Measurements from ENCODE around the gene TMEM176B.
"Not testable (repeated sequence)": the region's sequence is repeated elsewhere in the genome, so short reads cannot be mapped to it uniquely, and the experiment has no call there.

Gene TMEM176B

DNA sequence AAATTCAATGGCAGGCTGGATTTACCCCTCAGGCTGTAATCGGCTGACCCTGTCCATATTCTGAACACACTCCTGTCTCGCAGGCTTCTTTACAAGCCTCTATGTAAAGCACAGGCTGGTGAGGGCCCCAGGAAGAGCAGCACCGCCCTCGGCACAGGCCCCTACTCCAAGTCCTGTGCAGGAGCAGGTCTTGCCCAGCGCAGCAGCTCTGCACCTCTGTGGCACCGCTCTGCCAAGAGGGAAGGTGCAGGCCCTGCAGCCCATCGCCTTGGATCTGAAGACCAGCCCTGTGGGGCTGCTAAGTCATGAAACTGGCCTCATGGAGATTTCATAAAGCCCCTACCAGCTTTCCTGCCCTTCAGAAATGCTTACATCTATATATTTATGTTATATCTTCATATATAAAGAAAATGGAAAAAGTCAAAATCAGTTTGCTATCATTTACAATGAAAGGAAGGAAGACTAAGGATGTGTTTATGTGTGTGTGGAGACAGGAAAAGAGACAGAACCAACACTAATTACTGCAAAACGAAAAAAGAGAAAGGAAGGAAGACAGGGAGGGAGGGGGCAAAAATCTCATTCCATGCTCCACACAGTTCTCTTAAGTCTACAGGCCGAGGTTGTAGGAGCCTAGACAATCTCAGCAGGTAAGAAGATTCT, 9.6 kb downstream of the TMEM176B start:
- no peak for DNase-seq (ENCODE audit: low read depth in 2 of 2)

DNA sequence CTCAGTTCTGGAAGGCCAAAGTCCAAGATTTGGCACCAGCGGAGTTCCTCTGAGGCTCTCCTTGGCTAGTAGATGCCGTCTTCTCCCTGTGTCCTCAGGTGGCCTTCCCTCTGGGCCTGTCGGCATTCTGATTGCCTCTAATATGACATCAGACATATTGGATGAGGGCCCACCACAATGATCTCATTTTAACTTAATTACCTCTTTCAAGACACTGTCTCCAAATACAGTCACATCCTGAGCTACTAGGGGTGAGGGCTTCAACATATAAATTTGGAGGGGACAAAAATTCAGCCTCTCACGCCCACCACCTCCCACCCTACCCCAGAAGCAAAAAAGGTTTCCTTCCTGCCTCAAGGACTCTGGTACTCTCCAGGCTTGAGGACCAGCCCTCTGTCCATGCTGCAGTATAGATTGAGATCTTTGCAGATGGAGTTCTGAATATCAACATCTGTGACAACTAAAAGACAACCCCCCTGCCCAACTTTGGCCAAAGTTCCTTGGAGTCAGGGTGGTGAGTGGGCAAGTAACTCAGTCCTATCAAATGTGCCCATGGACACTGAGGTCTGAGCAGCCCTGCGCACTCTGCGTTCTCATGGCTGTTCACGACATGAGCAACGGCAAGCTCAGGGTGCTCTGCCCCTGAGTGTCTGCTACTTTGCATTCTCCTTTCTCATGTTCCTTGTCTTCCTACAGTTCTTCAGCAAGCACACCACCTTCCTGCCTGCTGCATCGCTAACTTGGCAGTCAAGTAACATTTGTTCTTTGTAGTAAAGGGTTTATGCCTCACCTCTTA, 11.5 kb downstream of the TMEM176B start:
- no peak for DNase-seq (ENCODE audit: low read depth in 2 of 2)

DNA sequence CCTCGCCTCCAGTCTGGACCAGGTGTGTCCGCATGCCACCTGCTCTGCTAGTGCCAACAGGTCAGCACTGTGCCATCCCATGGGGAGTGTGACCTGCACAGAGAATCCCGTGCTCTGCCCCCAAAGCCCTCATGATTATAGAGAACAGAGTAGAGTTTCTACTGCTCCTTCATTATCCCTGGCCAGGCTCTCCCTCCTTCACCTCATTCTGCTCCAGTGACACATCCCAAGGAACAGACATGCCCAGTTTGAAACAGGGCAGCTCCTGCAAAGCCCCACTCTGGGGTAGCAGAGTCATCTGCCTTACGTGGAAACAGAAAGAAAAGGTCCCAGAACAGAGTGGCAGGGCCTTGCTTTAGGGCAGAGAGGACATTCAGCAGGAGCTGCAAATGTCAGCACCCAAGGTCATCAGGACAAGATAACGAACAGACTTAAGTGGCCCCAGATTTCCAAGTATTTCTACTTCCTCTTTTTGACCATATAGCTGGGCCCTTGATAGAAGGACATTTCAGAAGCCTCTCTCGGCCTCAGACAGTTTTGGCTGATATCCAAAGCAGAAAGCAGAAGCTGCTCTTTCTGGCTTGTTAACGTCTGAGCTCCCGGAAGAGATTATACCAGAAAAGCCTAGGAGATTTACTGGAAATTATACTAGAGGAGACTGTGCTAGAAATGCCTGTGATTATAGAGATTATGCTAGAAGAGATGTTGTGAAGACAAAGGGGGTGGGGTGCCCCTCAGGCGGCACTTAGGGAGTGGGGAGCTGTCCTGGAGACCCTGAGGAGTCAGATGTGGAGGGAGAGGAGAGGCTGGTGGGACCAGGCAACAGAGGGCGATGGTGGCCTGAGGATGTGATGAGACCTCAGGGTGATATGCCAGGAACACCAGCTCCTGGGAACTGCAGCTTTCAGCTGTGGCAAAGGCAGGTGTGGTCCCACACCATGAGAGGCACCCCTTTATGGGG, 12.6 kb downstream of the TMEM176B start:
- DNase-seq (ENCODE audit: low read depth in 2 of 2), result no peak

DNA sequence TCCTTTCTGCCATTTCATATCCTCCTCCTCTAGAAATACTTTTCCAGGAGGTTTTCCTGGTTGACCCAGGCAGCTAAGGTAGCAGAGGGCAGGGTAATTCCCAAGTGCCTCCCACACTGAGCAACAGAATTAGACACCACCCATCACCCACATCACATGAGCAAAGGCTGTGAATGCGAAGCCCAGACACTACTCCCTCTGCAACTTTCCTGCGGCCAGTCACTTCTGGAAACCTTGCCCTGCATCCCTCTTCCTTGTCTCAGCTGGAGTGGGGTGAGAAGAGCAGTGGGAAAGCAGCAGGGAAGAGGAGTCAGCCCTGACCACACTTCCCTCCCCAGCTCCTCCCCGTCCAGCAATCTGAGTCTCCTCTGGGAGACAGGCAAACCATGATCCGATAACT, 15.2 kb downstream of the TMEM176B start:
- no peak for DNase-seq (ENCODE audit: low read depth in 2 of 2)

DNA sequence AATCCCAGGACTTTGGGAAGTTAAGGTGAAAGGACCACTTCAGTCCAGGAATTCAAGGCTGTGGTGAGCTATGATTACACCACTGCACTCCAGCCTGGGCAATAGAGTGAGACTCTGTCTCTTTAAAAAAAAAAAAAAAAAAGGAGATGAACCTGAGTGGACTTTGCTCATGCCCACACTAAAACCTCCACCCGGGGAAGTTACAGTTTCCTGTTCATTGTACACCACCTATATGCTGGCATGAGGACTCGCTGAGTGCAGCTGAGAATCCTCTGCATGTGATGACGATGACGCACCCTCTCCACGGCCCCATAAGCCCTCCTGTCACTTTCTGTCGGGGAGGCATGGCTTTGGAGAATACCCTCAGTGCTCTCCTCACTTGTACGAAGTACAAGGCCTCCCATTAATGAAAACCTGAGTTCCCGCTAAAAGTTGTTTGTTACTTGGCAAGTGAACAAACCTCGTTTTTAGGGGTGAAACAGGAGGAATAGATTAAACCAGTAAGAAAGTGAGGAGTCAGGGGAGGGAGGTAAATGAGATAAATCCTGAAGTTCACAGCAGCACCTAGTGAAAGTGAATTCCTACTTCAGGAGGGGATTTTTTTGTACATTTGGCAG, 15.9 kb downstream of the TMEM176B start:
- no peak for DNase-seq (ENCODE audit: low read depth in 2 of 2)

DNA sequence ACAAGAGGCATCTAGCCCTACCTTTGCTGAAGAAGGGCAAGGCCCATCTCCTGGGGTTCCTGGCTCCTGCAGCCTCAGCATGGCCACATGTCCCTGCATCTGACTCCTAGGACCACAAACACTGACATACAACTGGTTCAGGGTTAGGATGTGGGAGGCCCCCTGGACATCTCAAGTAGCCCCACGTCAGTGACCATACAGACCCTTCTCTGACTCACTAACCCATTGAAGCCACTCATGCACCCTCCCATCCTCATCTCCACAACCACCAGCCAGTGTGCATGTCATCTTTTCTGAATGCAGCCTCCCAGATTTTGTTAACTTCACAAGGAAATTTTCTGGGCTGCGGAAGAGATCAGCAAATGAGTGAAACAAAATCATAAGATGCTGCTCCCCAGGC, 18.2 kb downstream of the TMEM176B start:
- DNase-seq (ENCODE audit: low read depth in 2 of 2), result no peak

DNA sequence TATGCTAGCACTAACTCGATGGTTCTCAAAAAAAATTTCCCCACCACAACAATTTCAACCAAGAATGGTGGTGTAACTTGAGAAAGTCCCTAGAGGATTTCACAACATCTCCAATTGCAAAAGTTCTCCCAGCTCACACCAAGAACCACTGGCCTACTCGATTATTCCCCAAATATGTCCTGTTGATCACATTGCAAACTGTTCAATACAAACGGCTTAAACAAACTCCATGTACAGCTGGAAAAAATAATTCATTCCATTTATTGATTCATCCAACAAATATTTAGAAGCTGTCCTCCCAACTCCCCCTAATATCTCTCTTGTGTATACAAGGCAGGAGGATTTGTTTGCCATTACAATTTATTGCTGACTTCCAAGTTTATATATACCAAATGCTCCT, 19.1 kb downstream of the TMEM176B start:
- DNase-seq (ENCODE audit: low read depth in 2 of 2), result no peak

DNA sequence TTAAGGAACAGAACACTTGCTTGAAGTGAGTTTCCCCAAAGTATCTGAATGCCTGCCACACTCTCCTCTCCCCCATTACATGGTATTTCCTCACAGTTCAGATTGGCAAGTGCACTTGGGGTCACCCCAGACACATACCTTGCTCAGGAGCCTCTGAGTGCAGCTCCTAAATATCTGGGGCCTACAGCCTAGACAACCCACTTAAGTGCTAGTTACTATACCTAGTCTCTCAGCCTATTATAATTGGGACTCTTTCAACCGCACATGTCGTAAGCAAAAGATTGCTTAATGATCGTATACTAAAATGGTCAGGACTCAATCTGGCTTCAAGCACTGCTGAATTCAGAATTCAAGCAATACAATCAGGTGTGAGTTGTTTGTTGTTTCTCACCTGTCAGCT, 19.9 kb downstream of the TMEM176B start:
- DNase-seq (ENCODE audit: low read depth in 2 of 2), result no peak

DNA sequence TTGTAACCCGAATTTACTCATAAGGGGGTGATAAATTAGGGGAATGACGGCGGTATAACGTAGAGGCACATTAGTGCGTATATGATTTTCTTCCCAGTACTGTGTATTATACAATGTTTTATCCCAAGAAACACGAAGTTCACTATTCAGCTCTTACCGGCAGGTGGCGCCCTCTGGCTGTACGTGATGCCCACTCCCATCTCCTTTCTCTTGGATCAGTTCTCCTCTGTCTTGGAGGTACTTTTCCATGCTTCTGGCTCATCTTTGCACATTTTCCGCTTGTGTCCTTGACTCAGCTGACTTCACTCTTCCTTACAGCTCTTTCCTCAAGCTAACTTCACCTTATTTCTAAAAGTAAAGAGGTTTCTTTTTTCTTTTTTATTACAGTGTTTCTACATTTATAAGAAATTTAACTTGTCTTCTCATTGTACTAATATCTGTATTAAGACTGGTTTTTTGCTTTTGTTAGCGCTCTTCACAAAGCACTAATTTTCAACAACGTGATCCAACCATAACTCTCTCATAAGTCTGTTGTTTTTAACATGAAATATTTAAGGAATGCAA, 21.3 kb downstream of the TMEM176B start:
- DNase-seq (ENCODE audit: low read depth in 2 of 2), result peak; percentile 65 to 74

DNA sequence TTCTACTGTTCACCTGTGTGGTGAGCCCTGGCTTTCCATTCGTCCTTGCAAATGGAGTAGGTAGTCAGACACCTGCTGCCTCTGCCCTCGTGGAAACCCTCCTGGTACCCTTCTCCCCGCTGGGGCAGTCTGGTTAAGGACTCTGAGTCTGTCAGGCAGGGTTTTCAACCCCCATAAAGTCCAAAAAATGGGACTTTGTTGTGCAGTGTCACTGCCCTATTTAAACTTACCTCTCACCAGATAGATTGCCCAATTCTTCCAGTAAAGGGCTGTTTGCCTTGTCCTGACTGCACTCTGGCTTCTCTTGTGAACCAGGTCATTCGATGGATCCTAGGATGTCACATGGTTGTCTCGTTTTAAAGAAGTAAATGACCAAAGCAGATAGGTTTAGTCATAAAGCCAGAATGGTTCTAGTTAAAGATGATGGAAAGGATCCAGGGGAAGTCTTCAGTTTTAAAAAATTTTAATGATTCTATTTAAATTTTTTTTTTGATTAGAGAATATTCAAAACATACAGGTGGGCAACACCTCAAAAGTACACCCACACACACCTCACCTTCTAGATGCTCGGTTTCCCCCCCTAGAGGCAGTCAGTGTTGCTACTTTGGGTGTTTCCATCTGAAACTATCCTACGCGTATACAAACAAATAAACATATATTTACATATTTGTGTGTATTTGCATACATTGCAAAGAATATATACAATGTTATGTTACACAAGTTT, 22.0 kb downstream of the TMEM176B start:
- DNase-seq (ENCODE audit: low read depth in 2 of 2), result no peak

DNA sequence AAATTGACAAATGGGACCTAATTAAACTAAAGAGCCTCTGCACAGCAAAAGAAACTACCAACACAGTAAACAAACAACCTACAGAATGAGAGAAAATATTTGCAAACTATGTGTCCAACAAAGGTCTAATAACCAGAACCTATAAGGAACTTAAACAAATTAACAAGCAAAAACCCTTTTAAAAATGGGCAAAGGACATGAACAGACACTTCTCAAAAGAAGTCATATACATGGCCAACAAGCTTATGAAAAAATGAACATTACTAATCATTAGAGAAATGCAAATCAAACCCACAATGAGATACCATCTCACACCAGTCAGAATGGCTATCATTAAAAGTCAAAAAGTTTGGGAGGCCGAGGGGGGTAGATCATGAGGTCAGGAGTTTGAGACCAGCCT, 26.0 kb downstream of the TMEM176B start:
- not testable (repeated sequence) for DNase-seq (ENCODE audit: low read depth in 2 of 2)

DNA sequence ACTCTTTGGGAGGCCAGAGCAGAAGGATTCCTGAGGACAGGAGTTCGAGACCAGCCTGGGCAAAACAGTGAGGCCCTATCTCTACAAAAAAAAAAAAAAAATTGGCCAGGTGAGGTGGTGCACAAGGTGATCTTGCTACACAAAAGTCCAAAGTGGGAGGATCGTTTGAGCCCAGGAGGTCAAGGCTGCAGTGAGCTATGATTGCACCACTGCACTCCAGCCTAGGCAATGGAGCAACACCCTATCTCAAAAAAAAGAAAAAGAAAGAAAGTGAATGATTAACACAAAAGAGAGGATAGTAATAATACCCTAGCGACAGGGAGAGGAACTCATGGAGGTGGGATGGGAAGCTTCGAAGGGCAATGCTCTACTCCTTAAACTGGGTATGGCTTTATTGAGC, 30.4 kb downstream of the TMEM176B start:
- DNase-seq (ENCODE audit: low read depth in 2 of 2), result no peak

DNA sequence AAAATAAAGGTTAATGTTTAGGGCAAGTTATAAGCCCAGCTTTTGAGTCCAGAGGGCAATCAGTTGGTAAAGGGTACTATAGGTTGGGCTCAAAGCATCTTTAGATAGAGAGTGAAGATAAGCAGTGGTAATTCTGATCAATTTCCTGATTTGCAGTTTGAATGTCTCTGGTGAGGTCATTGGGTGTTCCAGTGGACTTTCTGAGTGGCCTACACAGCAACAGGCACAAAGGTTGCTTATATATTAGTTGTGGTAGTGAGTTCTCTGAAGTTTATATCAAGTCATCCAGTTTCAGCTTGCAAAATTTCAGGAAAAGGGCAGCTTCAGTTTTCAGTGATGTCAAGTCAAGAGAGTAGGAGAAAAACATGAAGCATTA, 33.8 kb downstream of the TMEM176B start:
- DNase-seq (ENCODE audit: low read depth in 2 of 2), result no peak

DNA sequence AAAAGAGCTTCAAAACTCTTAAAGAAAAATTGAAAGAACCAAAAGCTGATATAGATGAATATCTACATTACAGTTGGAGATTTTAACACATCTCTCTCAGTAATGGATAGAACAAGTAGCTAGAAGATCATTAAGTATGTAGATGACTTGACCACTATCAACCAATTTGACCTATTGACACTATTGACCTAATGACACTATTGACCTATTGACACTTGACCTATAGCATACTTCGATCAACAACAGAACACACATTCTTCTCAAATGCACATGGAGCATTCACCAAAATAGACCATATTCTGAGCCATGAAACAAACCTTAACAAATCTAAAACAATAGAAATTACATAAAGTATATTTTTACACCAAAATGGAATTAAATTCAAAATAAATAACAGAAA, 40.7 kb downstream of the TMEM176B start:
- DNase-seq (ENCODE audit: low read depth in 2 of 2), result no peak

DNA sequence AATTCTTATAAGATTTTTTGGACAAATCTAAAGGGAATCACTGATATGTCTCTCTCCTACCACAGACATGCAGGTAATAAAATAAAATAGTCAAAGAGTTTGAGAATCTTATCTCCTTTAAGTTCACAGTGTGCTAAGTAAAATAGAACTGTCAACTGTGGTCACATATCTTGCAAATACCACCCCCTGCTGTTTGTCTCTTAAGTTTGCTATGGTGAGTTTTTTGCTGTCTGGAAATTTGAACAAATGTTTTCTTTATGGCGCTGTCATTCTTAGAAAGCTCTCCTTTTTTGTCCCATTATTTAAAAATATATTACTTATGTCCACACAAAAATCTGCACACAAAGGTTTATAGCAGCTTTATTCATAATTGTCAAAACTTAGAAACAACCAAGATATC, 43.3 kb downstream of the TMEM176B start:
- no peak for DNase-seq (ENCODE audit: low read depth in 2 of 2)

DNA sequence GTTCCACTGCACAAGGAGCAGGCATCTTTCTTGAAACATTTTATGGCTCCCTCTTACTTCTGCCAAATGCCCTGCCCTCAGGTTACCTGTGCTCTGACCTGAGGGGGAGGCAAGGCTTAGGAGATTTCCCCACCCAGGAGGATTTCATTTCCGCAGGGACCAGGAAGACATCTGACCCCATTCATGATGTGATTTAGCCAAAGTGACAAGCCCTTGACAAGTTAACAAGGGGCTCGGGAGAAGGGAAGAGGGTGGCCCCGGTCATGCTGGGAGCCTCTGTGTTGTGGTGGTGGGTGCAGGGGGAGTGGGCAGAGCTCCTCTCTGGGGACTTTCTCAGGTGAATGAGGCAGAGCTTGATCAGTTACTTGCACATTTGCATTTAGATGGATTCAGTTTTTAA, 44.0 kb downstream of the TMEM176B start:
- no peak for DNase-seq (ENCODE audit: low read depth in 2 of 2)

DNA sequence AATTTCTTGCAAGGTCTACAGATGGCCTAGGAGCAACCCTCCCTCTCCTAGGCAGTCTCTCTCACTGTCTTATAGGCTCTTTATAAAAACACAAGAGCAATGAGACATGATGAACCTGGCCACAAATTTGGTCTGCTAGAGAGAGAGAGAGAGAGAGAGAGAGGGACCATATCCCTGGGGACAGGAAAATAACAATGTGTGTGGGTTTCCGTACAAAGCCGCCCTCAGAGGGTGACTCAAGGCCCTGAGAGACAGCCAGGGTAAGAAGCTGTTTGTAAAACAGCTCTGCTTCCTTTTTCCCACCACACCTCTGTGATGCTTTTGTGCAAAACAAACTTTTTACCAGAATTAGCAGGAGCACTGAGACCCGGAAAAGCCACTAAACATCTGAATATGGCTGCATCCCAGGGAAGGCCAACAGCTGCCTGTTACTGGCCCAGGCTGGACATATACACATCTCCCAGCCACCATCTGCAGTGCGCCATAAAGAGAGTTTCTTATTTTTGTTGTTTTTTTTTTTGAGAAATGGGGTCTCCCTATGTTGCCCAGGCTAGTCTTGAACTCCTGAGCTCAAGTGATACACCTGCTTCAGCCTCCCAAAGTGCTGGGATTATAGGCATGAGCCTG, 44.6 kb downstream of the TMEM176B start:
- DNase-seq (ENCODE audit: low read depth in 2 of 2), result no peak

DNA sequence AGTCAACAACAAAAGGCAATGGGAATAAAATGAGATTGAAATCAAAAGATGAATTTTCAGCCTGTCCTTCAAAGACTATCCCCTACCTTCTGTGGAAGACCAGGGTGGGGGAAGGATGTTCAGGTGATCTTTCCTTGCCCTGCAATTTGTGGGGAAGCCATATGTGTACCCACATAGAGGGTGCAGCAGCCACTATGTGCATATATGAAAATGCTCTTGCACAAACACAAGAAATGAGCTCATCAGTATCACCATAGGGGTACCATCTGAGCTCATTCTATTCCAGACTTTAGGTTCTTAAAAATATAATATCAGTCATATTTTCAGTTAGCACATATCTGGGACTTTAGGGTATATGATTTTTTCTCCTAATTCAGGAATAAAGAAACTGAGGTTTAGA, 45.2 kb downstream of the TMEM176B start:
- DNase-seq (ENCODE audit: low read depth in 2 of 2), result no peak

DNA sequence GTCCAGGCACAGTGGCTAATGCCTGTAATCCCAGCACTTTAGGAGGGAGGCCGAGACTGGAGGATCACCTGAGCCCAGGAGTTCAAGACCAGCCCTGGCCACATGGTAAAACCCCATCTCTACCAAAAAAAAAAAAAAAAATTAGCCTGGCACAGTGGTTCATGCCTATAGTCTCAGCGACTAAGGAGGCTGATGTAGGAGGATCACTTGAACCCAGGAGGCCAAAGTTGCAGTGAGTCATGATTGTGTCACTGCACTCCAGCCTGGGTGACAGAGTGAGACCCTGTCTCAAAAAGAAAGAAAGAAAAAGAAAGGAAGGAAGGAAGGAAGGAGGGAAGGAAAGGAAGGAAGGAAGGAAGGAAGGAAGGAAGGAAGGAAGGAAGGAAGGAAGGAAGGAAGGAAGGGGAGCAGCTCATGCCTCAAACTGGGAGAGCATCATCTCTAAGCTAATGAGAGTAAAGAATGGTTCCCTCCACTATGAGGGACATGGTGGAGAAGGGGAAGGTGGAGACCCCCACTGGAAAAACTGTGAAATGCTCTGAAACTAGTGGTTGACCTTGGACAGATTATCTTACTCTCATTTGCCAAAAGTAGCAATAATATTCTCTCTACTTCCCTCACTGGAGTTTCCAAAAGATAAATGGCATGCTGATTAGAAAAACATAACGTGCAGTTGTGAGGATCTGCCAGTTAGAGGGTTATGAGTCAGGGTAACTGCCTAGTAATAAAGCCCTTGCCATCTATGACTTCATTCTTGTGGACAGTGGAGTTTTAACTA, 46.1 kb downstream of the TMEM176B start:
- no peak for DNase-seq (ENCODE audit: low read depth in 2 of 2)

DNA sequence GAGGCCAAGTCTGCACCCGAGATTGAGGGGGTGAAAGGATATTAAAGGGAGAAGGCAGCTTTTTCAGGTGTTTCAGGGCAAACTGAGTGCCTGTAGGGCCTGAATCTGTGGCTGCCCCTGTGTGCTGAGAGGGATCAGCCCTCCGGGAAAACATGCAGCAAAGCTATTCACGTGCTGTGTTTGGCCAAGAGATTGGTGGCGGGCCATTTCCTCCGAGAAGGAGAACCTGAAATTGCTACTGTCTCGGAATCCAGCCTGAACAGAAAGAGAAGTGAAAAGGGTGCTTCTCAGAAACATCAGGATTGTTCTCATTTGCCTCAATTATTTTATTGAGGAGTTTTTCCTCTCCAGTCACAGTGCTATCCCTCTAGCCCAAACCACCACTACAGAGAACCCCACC, 46.9 kb downstream of the TMEM176B start:
- no peak for DNase-seq (ENCODE audit: low read depth in 2 of 2)
